Ecto neural progenitor cell (in vitro differentiated cells): ENCODE measurements around the gene SEMA5A.

Source experiments
- DNase-seq: peaks from one replicate; pipeline ENCODE4 v3.0.0-alpha.2; 2018; ENCODE audit warnings: low spot score

SEMA5A gene

GRCh38 chr5:9112520-9113291 is 433.2 kb downstream of the SEMA5A start:
- no peak for DNase-seq

DNA sequence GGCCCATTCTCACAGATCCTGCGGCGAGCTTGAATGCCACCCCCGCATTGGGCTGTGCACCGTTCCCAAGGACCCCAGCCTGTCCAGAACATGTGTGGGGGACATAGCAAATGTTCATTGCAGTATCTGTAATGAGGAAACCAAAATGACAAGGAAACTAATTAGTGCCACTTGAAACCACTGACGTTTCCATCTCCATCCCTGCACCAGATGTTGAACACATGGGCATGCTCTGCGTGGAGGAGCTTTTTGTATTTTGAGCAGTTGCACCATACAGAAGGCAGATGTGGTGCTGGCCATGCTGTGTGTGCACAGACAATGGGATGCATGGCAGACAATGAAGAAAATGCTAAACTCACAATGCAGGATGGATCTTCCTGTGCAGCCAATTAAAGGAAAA is 437.7 kb downstream of the SEMA5A start:
- DNase-seq, result no peak

- no peak for DNase-seq
These were observed 440.0 kb downstream of the SEMA5A start for GRCh38 chr5:9105851-9106250.

- no peak for DNase-seq
These were observed 441.1 kb downstream of the SEMA5A start for GRCh38 chr5:9104571-9105339.

GRCh38 chr5:9103290-9103689 is 442.6 kb downstream of the SEMA5A start:
- DNase-seq, result no peak

DNA sequence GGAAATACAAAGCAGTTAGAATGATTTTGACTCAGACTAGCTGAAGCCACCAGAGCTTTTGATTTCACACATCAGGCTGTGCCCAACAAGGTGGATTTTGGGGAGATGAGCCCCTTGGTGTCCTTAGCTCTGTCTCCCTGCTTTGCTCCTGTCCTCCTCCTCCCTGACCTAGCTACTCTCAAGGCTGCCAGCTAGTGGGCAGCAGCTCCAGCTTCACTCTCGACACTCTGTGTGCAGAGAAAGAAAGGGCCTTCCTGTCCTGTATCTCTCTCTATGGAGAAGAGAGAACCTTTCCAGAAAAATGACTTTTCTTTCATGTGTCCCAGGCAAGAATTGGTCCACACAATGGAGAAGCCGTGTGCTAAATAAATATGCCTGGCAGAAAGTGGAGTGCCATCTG is 446.2 kb downstream of the SEMA5A start:
- DNase-seq, result no peak

DNA sequence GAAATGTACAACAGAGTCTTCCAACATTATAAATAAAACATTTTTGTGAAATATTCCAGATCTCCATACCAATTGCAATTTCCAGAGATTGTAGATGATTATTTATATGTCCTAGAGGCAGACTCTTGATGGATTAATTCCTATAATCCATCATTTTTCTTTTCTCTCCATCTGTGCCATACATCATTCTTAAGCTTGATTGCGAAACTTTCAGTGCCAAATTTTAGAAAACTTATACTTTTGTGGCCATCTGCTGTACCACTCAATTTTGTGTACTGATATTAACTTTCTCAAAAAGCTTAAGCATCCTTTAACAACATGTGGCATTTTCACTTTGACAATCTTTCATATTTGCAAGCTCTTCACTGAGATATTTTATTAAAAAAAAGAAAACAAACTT is 446.9 kb downstream of the SEMA5A start:
- DNase-seq, result no peak

- DNase-seq, result no peak
These were observed 451.3 kb downstream of the SEMA5A start for GRCh38 chr5:9094582-9094981.

GRCh38 chr5:9091896-9092662 is 453.8 kb downstream of the SEMA5A start:
- no peak for DNase-seq

DNA sequence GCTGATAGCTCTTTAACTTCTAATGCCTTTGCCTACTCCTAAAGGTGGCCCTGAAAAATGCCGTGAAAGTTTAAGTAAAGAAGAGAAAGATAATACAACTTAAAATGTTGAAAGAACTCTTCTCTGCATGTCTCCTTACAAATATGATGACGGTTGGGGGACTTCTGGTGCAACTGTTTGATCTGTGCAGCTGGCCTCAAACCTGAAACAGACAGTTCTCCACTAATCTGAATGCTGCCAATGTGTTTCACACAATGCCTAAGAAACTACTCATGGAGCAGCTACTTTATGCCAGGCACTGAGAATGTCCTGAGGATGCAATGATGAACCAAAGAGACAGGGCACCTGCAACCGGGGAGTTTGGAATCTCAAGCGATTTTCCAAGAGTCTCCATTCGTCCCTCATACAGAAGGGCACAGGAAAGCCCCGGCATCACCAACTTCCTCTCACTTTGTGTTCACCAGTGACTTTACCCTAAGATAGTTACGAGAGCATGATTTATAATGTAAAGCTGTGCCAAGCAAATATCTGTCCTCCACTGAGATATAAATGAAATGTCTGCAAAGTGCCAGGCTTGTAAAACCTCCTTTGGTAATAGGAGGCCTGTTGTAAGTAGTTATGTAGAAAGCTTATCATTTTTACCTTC is 455.4 kb downstream of the SEMA5A start:
- DNase-seq, result no peak

- DNase-seq, result no peak
These were observed 456.0 kb downstream of the SEMA5A start for GRCh38 chr5:9089893-9090292.

DNA sequence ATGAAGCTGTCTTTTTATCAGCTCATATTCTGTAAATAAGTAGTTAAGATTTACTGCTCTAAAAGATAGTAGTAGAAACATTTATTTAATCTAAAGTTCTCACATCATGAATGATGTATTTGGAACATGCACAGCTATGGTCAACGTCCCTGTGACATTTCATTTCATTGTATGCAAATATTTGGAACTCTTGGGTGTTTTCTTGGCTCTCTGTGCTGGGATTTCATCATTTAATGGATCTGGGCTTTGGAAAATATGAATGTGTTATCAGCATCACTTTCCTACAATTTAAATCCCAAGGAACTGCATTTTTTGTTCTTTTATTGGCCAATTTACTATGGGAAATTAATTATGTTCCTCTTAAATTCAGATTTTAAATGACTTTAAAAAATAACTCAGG is 462.9 kb downstream of the SEMA5A start:
- no peak for DNase-seq

DNA sequence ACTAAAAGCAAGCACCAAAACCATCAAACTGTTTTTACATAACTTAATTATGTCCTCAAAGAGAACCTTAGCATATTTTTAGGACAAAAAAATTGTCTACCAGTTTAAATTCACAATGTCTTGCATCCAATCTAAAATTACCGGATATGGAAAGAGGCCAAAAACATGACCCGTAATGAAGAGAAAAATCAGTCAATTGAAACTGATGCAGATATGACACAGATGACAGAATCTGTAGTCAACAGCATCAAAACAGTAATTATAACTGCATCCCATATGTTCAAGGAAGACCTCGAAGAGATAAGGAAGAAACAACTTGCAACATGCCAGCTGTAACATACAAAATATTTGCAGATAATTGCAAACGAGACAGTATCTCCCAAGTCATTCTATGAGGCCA is 473.2 kb downstream of the SEMA5A start:
- no peak for DNase-seq

DNA sequence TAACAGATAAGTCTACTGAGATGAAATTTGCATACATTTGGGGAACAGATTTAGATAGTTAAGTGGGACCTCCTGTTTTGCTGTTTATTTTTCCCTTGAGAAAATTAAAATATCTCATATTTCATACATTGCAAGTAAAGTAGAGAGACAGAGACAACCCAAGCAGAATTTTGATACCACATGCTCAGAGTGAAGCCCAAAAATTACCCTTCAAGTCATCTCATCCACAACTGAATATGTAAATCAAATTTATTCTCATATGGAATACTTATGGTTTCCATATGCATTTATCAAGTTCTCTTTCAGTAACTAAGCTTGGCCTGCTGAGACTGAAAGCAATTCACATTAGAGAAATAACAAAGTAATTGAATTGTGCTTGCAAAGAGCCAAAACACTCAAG is 474.4 kb downstream of the SEMA5A start:
- no peak for DNase-seq

DNA sequence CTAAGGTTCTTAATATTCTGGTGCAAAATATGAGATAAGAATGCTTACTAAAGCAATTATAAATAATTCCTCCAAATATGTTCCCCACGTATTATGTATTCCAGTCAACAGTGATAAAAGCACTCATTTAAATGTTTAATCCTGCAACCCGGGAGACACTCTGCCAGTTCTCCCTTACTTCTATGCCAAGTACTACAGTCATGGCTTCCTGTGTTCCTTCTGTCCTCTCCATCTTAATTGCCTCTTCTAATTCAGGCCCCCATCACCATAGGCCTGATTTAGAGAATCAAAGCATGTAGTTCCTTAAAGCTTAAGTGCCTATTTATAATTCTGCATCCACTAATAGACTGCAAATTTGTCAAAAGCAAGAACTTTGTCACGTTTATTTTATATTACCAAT is 474.8 kb downstream of the SEMA5A start:
- DNase-seq, result no peak

GRCh38 chr5:9069650-9070049 is 476.2 kb downstream of the SEMA5A start:
- DNase-seq, result no peak

- no peak for DNase-seq
These were observed 478.7 kb downstream of the SEMA5A start for GRCh38 chr5:9067154-9067553.

DNA sequence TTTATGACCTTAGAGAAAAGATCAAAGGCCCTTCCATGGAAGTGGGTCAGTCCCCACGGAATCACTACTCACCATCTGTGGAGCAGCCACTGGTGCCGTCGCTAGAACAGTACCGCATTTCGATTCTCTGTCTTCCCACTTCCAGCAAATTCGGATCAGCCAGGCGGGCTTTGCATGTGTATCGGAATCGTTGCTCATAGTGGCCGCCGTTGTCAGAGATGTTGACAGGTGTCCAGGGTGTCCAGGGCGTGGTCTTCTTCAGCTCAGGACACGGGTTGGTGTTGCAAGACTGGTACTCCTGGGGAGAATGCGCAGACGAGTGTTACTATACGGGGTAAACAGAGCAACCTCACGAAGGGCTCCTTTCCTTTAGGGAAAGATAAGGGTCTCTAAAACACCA is 479.5 kb downstream of the SEMA5A start:
- DNase-seq, result no peak

DNA sequence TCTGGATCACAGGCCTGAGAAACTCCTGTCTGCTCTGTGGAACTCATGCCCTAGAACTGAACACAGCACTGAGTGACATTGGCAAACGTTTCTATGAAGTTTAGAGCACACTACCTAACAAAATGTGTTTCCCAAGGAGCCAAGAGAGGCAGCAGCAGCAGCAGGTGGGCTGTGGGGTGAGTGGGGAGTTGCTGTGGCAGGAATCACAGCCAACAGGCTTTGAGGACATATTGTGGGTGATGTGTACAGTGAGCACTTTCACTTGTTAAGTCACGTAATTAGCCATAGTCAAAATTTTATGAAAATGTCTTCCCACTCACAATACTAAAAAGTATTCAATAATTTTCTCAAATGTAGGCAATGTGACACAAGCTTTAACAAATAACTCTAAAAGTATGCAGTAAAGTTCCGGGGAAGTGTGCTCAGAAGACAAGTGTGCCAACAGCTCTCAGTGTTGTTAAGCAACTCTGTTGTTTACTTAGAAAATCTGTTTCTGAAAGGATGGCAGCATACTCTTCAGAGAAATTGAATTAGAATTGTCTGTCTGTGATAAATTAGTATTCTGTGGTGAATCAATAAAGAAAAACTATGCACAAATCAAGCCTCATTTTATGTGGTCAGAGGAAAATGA is 482.1 kb downstream of the SEMA5A start:
- no peak for DNase-seq

DNA sequence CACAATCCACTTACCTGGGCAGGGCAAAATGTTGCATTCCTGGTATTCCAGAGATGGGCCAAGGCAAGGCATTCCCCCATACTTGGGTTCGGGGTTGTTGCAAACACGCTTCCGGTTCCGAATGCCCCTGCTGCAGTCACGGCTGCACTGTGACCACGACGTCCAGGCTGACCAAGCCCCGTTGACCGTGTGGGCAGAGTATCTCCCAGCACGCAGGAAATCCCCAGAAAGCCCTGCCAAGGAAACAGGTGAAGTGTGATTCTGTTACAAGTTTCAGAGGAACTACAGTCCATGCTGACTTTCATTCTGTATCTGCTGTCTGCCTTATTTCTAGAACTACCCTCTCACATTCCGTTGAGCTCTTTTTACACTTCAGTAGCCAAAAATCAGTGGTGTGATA is 483.0 kb downstream of the SEMA5A start:
- DNase-seq, result no peak

DNA sequence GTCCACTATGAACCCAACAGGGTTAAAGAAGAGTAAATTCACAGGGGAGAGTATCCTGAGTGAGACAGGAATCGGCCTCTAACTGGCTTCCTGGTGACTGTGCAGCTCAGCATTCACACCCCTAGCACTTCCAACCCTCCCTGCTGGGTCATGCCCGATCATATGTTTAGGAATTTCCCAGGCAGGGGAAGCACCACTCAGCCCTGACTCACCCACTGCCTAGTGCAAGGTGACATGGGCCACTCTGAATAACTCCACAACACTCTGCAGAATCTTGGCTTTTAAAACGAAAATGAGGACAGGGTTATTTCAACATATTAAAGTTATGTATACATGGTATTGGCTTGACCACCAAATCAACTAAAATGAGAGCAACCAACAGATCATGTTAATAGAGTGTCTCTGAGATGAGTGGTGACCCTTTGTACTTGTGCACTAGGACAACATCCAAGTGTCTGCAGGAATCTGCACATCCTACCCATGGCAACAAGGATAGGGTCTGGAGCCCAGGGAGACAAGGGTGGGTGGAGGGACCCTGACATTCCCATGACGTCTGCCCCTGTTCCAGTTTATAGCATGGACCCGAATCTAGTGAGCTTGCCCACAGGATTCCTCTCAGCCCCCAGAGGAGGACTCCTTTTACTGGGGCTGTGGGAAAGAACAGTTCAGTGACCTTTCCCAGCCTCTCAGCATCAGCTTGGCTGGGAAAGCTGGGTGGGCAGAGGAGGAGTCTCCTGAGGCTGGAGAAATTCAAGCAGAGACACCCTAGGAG is 485.8 kb downstream of the SEMA5A start:
- no peak for DNase-seq
